ENCODE measurements around the gene RASAL1.

GRCh38 chr12:113081873-113082272 is 53.7 kb downstream of the RASAL1 start:
- no peak for TF ChIP-seq EP300 (IDR thresholded peaks at IDR 0.05)
- TF ChIP-seq POLR2AphosphoS5 (IDR thresholded peaks at IDR 0.05): no peak
- no peak for TF ChIP-seq POLR2A (IDR thresholded peaks at IDR 0.05)

Data from stomach (tissue), 4 donors.